Inferior parietal cortex (tissue), 1 donor: ENCODE data around the gene ODF4.
"Not testable (repeated sequence)": the region's sequence is repeated elsewhere in the genome, so short reads cannot be mapped to it uniquely, and the experiment has no call there.

Source experiments
- DNase-seq: peaks from one replicate; pipeline ENCODE4 v3.0.0-alpha.2; 2016; ENCODE audit errors: extremely low spot score

The ODF4 gene

DNA sequence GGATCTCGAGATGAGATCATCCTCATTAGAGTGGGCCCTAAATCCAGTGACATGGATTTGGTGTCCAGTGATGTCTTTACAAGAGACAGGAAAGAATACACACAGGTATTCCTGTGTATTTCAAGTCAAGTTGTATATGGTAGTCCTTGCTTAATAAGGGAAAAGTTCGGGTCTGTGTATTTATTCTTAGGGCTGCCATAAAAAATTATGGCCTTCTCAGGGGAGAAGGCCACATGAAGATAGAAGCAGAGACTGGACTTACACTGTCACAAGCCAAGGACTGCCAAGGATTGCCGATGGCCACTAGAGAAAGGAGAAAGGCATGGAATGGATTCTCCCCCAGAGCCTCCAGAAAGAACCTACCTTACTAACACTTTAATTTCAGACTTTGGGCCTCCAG is 28.6 kb downstream of the ODF4 start:
- no peak for DNase-seq

DNA sequence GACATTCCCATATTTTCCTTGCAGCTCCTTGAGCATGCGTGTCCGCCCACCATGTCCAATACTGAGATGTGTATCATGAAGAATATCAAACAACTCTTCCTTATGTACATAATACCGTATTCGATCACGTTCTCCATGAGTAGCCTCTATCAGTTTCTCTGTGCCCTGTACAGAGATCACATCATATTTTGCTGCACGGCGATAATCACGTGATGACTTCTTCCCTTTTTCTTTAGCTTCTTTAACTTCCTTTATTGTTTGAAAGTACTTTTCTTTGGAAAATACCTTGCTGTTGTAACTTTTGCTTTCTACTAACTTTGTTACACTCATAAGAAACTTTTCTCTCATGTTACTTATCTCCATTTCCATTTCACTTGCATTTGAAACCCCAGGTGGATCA is 30.3 kb downstream of the ODF4 start:
- DNase-seq = no peak

DNA sequence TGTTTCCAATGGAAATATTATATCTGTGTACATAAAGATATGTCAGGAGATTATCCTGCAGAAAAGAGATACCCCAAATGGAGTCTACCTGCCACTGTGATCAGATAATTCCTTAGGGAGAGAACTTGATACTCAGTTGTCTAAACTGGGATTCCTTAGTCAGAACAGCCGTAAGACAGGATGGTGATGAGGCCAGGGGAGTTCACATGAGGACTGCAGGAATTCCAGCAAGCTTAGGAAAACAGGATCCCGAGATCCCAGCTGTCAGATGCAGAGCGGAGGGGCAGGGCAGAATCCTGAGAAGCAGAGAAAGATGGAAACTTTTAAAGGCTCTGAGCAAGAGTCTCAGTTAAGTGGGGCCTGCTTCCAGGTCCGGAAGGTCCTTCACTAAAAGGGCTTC is 32.1 kb downstream of the ODF4 start:
- DNase-seq = no peak

DNA sequence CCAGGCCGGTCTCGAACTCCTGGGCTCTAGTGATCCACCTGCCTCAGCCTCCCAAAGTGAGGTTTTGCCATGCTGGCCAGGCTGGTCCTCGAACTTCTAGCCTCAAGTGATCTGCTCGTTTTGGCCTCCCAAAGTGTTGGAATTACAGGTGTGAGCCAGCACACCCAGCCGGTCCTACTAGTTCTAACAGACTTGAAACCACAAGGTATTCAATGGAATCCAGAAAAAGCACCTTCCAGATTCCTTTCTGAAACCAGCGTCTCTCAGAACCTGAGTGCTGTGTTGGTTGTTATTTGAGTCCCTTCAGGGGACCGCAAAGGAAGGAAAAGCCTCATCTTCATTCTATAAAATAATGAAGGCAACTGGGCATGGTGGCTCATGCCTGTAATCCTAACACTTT is 32.8 kb downstream of the ODF4 start:
- no peak for DNase-seq

DNA sequence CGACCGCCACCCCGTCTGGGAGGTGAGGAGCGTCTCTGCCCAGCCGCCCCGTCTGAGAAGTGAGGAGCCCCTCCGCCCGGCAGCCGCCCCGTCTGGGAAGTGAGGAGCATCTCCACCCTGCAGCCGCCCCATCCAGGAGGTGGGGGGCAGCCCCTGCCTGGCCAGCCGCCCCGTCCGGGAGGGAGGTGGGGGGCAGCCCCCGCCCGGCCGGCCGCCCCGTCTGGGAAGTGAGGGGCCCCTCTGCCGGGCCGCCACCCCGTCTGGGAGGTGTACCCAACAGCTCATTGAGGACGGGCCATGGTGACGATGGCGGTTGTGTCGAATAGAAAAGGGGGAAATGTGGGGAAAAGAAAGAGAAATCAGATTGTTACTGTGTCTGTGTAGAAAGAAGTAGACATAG is 34.2 kb downstream of the ODF4 start:
- not testable (repeated sequence) for DNase-seq

DNA sequence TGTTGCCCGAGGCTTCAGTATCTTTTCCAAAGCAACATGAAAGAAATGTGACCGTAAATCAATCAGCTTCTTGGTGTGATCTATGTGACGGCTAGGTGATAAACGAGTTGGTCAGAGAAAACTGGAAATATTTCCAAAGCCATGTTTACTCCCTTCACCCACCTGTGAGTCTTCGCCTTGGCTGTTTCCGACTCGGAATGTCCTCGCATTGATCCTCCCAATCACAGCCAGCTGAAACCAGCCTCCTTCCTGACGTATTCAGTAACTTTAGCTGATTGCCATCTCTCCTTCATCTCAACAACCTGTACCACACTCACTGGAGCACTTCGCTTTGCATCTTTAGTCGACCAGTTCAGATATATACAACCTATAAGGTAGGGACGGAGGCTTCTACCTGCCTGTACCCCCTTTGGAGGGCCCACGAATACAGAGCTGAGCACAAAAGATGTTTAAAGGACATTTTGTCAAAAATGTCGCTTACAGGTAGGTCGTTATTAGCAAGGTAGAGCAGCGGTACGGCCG is 36.2 kb downstream of the ODF4 start:
- DNase-seq = peak; percentile 52

DNA sequence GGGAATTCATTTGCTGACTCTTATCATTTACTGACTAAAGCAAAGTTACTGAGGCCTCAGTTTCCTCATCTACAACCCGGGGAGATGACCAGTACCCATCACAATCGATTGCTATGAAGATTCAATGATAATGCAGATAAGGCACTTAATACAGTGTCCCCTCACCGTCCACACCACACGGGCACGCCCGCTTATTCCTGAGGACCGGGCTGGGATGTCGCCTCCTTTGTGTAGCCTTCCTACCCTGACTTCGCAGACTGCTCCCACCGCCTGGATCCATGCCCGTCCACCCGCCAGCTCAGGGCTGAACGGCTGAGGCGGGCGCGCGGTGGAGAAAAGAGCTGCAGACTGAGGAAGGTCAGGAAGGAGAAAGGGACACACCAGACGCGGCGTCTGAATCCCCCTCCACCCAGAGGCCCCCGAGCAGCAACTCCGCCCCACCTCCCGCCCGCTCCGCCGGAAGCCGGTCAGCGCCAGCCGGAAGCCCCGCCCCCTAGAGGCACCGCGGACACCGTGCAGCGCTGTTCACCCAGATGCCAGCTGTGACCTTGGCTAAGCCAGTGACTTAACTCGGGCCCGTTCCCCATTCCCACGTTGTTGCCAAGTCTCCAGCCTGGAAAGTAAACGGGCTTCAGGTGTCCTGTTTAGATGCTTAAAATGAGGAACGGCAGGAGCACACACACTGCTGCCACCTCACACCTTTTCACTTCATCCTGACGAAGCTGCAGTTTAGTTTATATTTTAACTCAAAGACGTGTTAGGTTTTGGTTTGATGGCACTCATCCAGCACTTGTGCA is 36.8 kb downstream of the ODF4 start, which contains the start of gene KRABD2:
Gene KRABD2, minus strand, starts transcription at position 434 of the 797 bp plus-strand sequence.
- peak; percentile 78 for DNase-seq

DNA sequence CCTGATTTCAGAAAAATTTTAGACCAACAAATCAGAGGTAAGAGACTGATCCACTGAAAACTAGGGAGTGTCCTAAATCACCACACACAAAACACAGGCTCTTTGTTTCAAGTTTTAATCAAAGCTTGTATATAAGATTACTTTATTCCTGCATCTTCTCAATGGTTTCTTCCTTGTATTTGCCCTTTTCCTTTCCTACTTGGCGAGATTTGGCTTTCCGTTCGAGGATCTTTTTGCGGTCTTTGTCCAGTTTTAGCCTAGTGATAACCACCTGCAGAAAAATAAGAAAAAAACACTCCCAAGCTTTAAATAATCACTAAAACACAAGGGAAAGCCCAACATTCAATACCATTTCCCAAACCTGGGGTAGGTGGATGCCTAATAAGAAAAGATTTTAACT is 37.8 kb downstream of the ODF4 start:
- no peak for DNase-seq

DNA sequence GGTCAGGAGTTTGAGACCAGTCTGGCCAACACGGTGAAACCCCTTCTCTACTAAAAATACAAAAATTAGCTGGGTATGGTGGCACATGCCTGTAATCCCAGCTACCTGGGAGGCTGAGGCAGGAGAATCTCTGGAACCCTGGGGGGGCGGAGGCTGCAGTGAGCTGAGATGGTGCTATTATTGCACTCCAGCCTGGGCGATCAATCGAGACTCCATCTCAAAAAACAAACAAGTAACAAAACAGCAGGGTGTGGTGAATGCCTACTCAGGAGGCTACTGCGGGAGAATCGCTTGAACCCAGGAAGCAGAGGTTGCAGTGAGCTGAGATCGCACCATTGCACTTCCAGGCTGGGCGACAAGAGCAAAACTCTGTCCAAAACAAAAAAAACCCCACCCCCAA is 38.5 kb downstream of the ODF4 start:
- DNase-seq = not testable (repeated sequence)

DNA sequence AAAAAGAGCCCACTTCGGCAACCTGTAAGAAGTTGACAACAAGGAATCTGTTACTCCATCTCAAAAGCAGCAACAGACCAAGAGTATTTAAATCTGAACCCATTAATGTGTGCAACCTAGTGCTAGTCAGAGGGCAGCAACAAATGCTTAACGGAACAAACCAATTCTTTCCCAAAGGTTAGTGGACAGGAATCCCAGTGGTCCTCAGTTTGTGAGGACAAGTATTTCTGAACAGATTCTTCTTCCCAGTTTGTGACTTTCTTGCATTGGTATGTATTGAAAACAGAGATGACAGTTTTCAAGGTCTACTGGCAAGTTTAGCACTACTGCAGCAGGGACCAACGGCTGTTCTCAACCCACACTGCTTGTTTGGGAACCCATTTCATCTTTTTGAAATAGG is 40.4 kb downstream of the ODF4 start:
- DNase-seq = no peak

DNA sequence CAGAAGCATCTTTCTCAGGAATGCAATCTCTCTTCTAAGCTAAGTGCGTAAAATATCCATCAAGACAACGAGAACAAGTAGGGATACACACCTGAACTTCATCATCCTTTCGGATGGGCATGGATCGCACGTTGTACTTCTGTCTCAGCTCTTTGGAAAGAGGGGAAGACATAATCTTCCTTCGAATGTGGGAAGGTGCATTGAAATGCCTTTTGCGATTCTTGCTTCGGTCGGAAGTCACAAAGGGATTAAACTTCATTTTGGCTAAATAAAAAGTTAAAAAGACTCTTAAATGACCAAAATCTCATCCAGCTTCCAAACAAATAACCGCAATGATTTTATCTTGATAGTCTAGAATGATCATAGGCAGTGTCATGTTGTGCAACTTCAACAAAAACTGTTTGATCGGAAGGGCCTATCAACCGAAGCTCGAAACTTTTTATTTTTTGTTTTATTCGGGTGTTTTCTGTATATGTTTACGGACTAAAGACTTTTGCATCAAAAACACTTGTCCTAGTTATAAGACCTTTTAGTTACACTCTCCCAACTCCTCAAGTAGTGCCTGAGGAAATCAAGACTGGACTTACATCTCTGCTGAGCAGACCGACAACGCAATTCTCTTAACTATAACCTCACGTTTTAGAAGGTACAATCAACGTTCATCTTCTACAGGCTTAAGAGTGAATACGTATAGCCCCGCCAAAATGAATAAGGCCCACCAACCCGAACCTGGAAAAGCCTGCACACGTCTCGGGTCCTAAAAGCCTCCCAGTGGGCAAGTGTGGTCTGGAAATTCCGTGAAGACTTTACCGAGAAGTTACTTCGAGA is 42.6 kb downstream of the ODF4 start:
- no peak for DNase-seq

DNA sequence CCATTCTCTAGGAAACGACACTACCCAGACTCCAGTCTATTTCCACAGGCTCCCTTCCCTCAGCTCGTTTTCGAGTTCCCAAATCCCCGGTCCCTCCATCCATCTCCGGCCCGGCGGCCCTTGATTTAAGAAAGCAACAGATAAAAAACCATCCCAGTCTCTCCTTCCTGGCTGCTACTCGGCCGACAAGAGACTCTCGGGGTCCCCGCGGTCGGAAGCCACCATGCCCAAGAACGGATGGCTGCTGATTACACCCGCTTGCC is 43.2 kb downstream of the ODF4 start:
- DNase-seq = no peak

DNA sequence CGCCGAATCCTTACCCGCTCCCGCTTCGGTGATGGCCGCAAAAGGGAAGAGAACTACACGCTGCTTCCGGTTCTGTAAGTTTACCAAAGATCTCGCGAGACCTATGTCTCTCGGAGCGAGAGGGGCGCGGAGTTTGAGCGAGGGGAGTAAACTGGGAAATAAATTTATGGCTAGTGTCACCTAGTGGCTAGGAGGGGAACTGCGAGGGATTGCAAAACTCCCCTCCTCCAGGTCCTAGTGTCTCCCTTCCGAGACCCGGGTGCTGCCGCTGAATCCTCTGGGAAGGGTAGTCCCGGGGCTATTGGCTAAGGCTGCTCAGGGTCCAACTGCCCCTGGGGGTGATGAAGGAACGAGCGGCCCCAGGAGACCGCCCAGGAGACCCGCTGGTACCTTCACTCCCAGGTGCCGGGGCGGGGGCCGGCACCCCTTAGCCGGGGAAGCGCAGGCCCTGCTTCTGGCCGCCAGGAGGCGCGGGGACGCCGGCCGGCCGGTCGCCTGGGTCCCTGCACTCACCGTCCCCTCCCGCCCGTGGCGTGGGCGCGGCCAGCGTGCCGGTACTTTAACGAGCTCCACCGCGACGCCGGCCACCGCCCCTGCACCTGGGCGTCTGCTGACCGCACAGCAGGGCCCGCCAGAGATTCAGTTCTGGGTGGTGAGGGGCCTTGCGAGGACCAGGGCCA is 43.6 kb downstream of the ODF4 start, which contains the start of gene RPL26:
Gene RPL26, minus strand, starts transcription at position 51 of the 680 bp plus-strand sequence. CDS start 883 bp downstream, outside the sequence.
- DNase-seq = peak; percentile 100

DNA sequence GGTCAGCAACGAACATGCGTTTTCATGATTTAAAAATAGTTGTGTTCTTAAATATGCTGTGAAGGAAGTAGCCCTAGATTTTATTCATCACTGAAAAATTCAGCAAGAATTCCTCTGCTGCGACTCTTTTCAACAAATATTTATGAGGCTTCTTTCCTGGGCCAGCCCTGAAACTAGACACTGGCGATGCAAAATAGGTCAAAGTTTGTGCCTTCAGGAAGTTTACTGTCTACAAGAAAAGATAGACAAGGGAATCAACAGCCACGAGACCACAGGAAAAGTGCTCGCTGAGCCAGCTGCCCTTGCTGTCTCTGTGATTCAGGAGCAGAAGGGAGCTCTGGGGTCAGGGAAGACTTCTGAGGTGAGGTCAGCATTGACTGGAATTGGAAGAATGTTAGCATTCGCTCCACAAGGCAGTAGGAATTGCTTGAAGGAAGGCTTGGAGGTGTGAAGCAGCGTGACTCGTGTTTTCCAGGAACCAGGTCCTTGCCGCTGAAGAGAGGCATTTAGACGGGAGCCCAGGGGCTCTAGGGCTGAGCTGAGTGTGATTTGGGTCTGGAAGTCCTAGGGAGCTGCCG is 45.2 kb downstream of the ODF4 start:
- no peak for DNase-seq

DNA sequence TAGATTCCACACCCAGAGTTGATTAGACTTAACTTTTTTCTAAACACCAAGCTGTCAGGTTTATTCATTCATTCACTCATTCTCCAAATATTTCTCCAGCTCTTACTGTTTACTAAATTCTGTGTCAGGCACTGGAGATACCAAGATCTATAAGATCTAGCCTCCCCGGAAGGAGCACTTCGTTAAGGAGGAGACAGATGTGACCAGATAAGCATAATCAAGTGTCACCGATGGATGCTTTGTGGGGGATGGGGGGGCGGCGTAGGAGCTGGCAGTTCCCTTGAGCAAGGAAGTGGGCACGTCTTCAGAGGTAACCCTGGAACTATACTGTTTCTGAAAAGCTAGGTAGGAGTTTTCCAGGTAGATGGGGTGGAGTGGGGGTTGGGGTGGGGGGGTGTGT is 47.2 kb downstream of the ODF4 start:
- no peak for DNase-seq

DNA sequence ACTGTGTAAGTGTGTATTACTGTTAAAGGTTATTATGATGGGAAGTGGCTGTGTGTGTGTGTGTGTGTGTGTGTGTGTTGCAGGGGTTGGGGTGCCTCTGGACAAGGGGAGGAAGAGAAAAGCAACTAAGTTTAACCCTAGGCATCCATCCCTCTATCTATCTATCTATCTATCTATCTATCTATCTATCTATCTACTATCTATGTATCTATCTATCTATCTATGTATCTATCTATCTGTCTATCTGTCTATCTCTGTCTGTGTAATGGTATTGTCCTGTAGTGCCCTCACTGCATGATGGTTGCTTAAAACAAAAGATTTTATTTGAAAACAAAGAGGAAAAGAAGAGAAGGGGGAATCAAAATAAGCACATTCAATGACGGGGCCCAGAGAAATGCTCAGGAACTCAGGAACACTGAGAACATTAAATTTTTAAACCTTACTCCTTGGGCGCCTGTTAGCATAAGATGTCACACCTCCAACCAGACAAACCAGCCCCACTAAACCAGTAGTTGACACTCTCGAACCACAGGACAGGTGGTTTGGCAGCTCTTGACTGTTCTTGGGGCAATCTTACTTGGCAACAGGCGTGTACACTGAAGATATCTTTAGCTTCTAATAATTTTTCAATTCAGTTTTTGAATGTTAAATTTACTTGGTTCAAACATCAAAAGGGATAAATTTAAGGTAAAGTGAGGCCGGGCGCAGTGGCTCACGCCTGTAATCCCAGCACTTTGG is 48.4 kb downstream of the ODF4 start:
- no peak for DNase-seq

DNA sequence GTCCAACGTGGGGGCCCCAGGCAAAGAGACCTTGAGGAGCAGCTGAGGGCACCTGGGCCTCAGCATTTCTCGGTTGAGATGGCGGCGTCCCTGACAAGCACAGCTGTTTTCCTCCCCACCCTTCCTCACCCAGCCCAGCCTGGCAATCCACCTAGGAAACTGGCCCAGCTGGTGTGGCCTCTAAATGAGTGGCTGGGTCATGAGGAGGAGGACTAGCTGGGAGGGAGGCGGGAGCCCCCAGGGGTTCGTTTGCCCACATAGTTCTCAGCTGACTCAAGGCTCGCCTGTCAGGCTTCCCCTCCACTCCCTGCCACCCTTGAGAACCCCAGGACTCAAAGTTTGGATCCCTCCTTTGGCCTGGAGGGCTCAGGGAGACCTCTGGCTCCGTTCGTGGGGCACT is 52.1 kb downstream of the ODF4 start:
- DNase-seq = no peak

DNA sequence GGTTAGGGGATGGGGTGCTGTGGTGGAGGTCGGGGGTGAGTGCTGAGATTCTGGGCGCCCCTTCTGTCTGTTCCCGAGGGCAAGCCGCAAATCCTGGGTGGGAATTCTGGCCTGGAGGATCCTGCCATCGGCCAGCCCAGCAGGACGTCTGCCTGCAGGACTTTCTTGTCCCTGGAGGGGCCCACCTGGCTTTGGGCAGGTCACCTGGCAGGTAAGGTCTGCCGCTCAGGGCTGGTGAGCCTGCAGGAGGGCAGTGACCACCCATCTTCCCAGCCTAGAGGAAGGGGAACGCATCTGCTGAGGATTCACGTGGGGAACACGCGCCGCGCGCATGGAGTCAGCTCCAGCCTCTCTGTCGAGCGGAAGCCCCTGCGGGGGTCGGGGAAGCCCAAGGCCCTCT is 52.6 kb downstream of the ODF4 start:
- DNase-seq = no peak

DNA sequence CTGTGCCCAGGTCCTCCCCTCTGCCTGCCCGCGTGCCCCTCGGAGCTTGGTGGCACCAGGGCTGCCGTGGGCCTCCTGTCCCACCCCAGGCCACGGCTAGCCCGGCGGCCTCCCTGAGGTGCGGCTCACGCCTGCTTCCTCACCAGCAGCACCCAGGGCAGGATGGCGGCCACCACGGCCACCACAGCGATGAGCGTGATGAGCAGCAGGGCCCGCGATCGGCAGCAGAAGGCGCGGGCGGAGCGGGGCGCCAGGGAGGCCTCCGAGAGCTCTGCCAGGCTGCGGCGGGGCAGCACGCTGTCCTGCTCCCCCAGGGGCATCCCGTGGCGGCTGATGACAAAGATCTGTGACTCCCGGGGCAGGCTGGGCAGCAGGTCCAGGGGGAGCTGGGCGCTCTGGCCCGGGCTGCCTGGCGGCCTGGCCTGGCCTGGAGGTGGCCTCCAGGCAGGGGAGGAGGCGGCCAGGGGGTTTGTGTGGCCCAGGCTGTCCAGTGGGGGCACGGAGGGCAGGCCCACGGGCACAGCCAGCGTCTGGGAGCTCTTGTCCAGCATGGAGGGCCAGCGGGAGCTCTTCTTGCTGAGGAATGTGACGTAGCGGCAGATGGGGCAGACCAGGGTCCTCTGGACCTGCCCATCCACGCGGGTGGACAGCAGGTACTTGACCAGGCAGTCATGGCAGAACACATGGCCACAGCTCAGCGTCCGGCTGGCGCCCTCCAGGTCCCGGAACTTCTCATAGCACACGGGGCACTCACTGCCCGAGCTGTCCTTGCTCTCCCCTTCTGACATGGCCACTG is 53.2 kb downstream of the ODF4 start:
- no peak for DNase-seq

DNA sequence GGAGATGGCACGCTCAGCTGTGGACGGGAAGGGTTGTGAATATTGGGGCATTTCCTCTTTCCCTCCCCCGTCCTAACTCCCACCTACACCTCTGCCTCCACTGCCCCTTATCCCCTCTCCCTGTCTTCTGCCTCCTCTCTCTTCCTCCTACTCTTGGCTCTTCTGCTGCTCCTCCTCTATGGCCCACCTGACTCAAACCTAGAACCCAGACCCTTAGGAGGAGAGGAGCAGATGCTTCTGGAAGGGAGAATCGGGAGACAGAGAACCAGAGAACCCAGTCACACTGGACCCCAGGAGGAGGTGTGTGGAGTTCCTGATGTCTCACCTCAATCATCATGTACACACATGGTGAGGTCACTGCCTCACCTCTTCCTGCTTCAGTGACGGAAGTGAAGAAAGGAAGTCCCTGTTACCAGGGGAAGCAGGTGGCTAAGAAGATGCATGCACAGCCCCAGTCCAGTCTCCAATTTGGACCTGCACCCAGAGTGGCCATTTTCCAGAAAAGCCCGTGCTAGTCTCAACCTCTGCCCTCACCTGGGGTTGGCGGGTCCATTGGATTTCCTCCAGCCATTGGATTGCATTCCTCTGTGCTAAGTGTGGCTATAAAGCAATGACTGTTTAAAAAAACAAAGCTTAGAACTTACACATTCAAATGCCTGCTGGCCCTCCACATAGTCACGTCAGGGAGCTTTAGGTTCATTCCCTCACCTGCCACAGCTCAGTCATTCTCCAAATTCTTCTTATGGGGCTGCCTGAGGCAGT is 54.0 kb downstream of the ODF4 start:
- no peak for DNase-seq
